ENCODE data around the gene CD300LG. TPM values are rescaled to one million over a fixed set of nuclear protein-coding genes. Genes with fewer than 3 reads are reported as not detected.
"Not testable (repeated sequence)": the region's sequence is repeated elsewhere in the genome, so short reads cannot be mapped to it uniquely, and the experiment has no call there.

The CD300LG gene
- total RNA-seq, 4 donors from 2014 or later = 6.8 to 21.4 (median 9.5) TPM

DNA sequence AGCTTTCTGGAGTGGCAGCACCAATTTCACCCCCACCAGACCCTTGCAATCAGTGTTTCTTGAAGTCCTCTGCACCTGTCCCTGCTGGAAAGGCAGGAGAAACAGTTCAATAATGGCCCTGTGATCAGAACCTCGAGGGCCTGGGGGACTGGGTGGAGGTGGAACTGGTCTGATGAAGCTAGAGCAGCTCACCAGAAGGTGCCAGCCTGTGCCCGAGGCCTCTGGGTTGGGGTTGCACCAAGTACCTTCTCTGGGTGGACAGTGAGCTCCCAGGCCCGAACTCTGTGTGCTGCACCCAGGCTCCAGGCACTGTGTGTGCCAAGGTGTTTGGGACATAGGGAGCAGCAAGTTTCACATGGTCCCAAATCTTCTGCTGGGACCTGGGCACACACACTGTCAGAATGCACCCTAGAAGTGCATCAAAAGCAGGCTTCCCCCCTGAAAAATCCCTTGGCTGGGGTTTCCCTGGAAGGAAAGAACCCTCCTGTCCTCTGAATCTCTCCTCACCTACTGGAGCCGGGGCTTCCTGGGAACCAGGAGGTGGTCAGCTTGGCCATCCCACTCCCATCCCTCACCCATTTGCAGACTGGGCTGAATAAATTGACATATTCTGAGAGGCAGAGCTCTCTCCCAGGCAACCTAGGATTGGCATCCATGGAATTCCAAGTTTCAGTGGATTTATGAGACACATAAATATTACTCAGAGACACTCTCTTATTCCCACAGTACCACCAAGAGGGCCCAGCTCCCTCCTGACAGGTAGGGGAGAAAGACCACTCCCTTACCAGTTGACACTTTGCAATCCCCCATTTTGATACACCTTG is 17.4 kb downstream of the CD300LG start:
- TF ChIP-seq, protein P1, sequence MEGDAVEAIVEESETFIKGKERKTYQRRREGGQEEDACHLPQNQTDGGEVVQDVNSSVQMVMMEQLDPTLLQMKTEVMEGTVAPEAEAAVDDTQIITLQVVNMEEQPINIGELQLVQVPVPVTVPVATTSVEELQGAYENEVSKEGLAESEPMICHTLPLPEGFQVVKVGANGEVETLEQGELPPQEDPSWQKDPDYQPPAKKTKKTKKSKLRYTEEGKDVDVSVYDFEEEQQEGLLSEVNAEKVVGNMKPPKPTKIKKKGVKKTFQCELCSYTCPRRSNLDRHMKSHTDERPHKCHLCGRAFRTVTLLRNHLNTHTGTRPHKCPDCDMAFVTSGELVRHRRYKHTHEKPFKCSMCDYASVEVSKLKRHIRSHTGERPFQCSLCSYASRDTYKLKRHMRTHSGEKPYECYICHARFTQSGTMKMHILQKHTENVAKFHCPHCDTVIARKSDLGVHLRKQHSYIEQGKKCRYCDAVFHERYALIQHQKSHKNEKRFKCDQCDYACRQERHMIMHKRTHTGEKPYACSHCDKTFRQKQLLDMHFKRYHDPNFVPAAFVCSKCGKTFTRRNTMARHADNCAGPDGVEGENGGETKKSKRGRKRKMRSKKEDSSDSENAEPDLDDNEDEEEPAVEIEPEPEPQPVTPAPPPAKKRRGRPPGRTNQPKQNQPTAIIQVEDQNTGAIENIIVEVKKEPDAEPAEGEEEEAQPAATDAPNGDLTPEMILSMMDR (IDR thresholded peaks at IDR 0.05) = no peak
- TF ChIP-seq POLR2AphosphoS5 (IDR thresholded peaks at IDR 0.05) (no peak), POLR2A (IDR thresholded peaks at IDR 0.05) (no peak), EP300 (IDR thresholded peaks at IDR 0.05) (no peak)
- 66% methylated on average over 4 of the region's 4 CpGs for WGBS
- no peak overlapping the region for H3K27ac ChIP-seq
- no peaks in the 10 kb centered on the region for H3K9me3 ChIP-seq
- H3K4me3 ChIP-seq = no peak overlapping the region
- H3K27me3 ChIP-seq = no peaks in the 10 kb centered on the region
- H3K4me1 ChIP-seq = peaks cover 20% of the 10 kb centered on the region
- no peak for DNase-seq (ENCODE audit: low spot score in 2 of 2)
- no peaks in the 10 kb centered on the region for H3K36me3 ChIP-seq

DNA sequence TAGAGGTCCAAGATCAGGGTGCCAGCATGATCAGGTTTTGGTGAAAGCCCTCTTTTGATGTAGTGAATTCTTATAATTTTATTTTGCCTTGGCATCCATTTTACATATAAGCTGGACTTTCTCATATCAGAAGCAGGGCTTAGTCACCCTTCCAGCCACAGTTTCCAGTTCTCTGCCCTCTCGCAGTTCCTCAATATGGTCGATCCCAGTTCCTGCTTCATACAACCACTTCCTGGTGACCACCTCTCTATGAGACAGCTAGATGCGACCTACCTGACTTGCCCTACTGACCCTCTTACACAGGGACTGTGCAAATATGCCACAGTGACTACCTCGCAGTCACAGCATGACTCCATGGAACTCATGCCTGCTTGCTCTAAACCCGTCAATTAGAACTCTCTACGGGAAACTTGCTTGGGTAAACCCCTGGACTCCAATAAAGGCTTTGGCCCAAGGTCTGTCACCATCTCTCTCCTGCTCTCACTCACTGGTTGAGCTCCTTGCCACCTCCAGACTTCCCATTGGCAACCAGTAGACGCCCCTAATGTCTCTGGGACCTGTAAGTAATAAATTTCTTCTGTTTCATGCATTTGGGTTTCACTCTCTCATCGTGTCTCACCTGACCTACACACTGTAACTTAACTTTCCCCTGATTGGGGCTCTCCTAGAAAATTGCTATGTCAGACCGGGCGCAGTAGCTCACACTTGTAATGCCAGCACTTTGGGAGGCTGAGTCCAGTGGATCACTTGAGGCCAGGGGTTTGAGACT is 21.4 kb downstream of the CD300LG start:
- Histone ChIP-seq H3K9me3 (no peaks in the 10 kb centered on the region), H3K27me3 (no peaks in the 10 kb centered on the region), H3K27ac (no peak overlapping the region), H3K4me1 (no peaks in the 10 kb centered on the region), H3K4me3 (no peak overlapping the region), H3K36me3 (no peaks in the 10 kb centered on the region)
- 88% methylated on average over 10 of the region's 10 CpGs for WGBS
- DNase-seq (ENCODE audit: low spot score in 2 of 2) = no peak
- TF ChIP-seq EP300 (IDR thresholded peaks at IDR 0.05) (no peak), POLR2AphosphoS5 (IDR thresholded peaks at IDR 0.05) (no peak), POLR2A (IDR thresholded peaks at IDR 0.05) (no peak)
- TF ChIP-seq, protein P1 (IDR thresholded peaks at IDR 0.05) = no peak

DNA sequence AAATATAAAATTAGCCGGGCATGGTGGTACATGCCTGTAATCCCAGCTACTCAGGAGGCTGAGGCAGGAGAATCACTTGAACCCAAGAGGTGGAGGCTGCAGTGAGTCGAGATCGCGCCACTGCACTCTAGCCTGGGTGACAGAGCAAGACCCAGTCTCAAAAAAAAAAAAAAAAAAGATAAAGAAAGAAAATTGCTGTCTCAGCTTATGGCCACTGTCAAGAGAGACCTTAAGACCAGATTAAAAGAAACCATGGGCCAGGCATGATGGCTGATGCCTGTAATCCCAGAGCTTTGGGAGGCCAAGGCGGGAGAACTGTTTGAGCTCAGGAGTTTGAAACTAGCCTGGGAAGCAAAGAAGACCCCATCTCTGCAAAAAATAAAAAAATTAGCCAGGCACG is 22.1 kb downstream of the CD300LG start:
- not testable (repeated sequence) for DNase-seq (ENCODE audit: low spot score in 2 of 2); H3K4me3 ChIP-seq; H3K27me3 ChIP-seq; H3K9me3 ChIP-seq; H3K27ac ChIP-seq; H3K4me1 ChIP-seq; H3K36me3 ChIP-seq
- 74% methylated on average over 6 of the region's 6 CpGs for WGBS

DNA sequence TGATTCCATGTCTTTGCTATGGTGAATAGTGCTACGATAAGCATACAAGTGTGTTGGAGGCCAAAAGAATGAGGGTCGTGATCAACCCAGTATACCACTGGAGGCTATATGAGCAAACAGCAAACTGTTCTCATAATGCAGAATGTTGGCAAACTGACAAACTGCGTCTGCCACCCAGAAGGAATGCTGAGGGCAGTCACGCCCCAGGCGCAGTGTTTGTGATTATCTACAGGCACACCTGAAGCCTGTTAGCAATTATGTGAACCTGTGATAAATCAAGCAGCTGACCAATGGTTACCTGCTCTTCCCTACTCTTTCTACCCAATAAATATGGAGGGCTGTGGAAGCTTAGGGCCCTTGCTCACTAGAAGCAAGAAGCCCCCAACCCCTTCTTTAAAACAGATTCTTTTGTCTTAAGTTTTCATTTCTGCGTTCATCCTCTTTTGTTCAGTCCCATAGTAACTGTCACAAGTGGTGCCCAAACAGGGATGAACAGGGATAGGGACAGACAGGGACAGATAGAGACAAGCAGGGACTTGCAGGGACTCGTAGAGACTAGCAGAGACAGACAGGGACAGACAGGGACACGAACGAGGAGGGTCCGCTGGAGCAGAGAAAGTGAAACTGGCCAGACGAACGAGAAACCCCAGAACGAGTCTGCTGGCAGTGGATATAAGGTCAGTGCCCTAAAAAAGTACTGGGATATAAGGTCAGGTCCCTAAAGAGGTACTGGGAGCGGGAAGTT is 25.1 kb downstream of the CD300LG start:
- H3K27me3 ChIP-seq = no peaks in the 10 kb centered on the region
- 56% methylated on average over 14 of the region's 14 CpGs for WGBS
- H3K9me3 ChIP-seq = no peaks in the 10 kb centered on the region
- DNase-seq (ENCODE audit: low spot score in 2 of 2) = no peak
- no peaks in the 10 kb centered on the region for H3K4me1 ChIP-seq
- H3K27ac ChIP-seq = no peak overlapping the region
- TF ChIP-seq, protein P1 (IDR thresholded peaks at IDR 0.05) = no peak
- no peak for TF ChIP-seq POLR2AphosphoS5 (IDR thresholded peaks at IDR 0.05)
- no peak for TF ChIP-seq POLR2A (IDR thresholded peaks at IDR 0.05)
- TF ChIP-seq EP300 (IDR thresholded peaks at IDR 0.05) = no peak
- no peaks in the 10 kb centered on the region for H3K36me3 ChIP-seq
- no peak overlapping the region for H3K4me3 ChIP-seq

DNA sequence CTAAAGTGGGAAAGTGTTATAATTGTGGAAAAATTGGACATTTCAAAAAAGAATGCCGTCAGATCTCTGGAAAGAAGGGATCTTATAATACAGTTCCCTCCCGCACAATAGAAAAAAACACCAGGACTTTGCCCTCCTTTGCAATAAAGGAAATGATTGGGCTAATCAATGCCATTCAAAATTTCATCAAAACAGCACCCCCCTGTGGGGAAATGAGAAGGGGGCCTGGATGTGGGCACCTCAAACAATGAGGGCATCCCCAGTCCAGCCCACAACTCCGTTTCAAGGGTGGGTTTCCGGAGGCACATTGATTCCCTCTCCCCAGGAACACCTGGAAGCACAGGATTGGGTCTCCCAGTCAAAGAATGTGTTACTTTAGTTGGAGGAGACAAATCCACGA is 26.1 kb downstream of the CD300LG start:
- no peaks in the 10 kb centered on the region for H3K27me3 ChIP-seq
- H3K4me3 ChIP-seq = no peak overlapping the region
- no peak for DNase-seq (ENCODE audit: low spot score in 2 of 2)
- H3K36me3 ChIP-seq = no peaks in the 10 kb centered on the region
- TF ChIP-seq POLR2A (IDR thresholded peaks at IDR 0.05) = no peak
- TF ChIP-seq, protein P1 (IDR thresholded peaks at IDR 0.05) = no peak
- TF ChIP-seq POLR2AphosphoS5 (IDR thresholded peaks at IDR 0.05) = no peak
- TF ChIP-seq EP300 (IDR thresholded peaks at IDR 0.05) = no peak
- 76% methylated on average over 5 of the region's 5 CpGs for WGBS
- no peak overlapping the region for H3K27ac ChIP-seq
- no peaks in the 10 kb centered on the region for H3K4me1 ChIP-seq
- no peaks in the 10 kb centered on the region for H3K9me3 ChIP-seq

Measured in suprapubic skin (tissue), 4 donors.